ENCODE measurements around the gene QRFP. TPM values are rescaled to one million over a fixed set of nuclear protein-coding genes. Genes with fewer than 3 reads are reported as not detected.

QRFP gene
- total and polyA plus RNA-seq, 9 donors: not detected

GRCh38 chr9:130874783-130875182, 21.8 kb downstream of the QRFP start:
- Histone ChIP-seq H3K4me3 (no peak overlapping the region), H3K9me3 (no peaks in the 10 kb centered on the region), H3K27ac (no peak overlapping the region), H3K36me3 (no peaks in the 10 kb centered on the region), H3K27me3 (no peaks in the 10 kb centered on the region), H3K4me1 (ENCODE audit: insufficient read depth) (peaks cover 10% of the 10 kb centered on the region)
- WGBS, 3 donors: 86 to 94% (median 88%) methylated on average over 5 of the region's 5 CpGs
- DNase-seq: no peak
- TF ChIP-seq EP300 (IDR thresholded peaks at IDR 0.05) (no peak), POLR2A (IDR thresholded peaks at IDR 0.05) (no peak), CTCF (IDR thresholded peaks at IDR 0.05) (no peak)
- intact Hi-C loops (cut with DNase I): loop anchor here in 3 of 4 donors (5.0 to 10.0 kb wide), 2 partner anchors 60 to 63 kb away; partner anchors contain the start of gene FIBCD1 (in 3 of the 3)

GRCh38 chr9:130873966-130874365, 22.6 kb downstream of the QRFP start:
- Histone ChIP-seq H3K27ac (no peak overlapping the region), H3K4me1 (ENCODE audit: insufficient read depth) (peaks cover 10% of the 10 kb centered on the region), H3K36me3 (no peaks in the 10 kb centered on the region), H3K9me3 (no peaks in the 10 kb centered on the region), H3K4me3 (no peak overlapping the region), H3K27me3 (no peaks in the 10 kb centered on the region)
- WGBS, 3 donors: 82 to 86% (median 83%) methylated on average over 8 of the region's 8 CpGs
- intact Hi-C loops (cut with DNase I): loop anchor here in 3 of 4 donors (5.0 to 10.0 kb wide), 2 partner anchors 61 to 63 kb away; partner anchors contain the start of gene FIBCD1 (in 3 of the 3)
- TF ChIP-seq EP300 (IDR thresholded peaks at IDR 0.05): no peak
- TF ChIP-seq POLR2A (IDR thresholded peaks at IDR 0.05): no peak
- no peak for TF ChIP-seq CTCF (IDR thresholded peaks at IDR 0.05)
- peak in 1 of 5 donors; percentile 1 for DNase-seq

- H3K4me1 ChIP-seq (ENCODE audit: insufficient read depth): peaks cover 10% of the 10 kb centered on the region
- peak in 1 of 5 donors; percentile 44 for DNase-seq
- TF ChIP-seq EP300 (IDR thresholded peaks at IDR 0.05) (no peak), CTCF (IDR thresholded peaks at IDR 0.05) (no peak), POLR2A (IDR thresholded peaks at IDR 0.05) (no peak)
- H3K36me3 ChIP-seq: no peaks in the 10 kb centered on the region
- WGBS, 3 donors: 73 to 80% (median 79%) methylated on average over 15 of the region's 15 CpGs
- no peak overlapping the region for H3K4me3 ChIP-seq
- no peaks in the 10 kb centered on the region for H3K9me3 ChIP-seq
- intact Hi-C loops (cut with DNase I): loop anchor here in 3 of 4 donors (5.0 to 10.0 kb wide), 2 partner anchors 62 to 64 kb away; partner anchors contain the start of gene FIBCD1 (in 3 of the 3)
- no peaks in the 10 kb centered on the region for H3K27me3 ChIP-seq
- no peak overlapping the region for H3K27ac ChIP-seq
These were observed 23.6 kb downstream of the QRFP start for GRCh38 chr9:130872912-130873503.

GRCh38 chr9:130872508-130872907, 24.1 kb downstream of the QRFP start:
- TF ChIP-seq POLR2A (IDR thresholded peaks at IDR 0.05) (no peak), EP300 (IDR thresholded peaks at IDR 0.05) (no peak), CTCF (IDR thresholded peaks at IDR 0.05) (no peak)
- H3K27ac ChIP-seq: no peak overlapping the region
- H3K4me1 ChIP-seq (ENCODE audit: insufficient read depth): peaks cover 10% of the 10 kb centered on the region

More at GRCh38 chr9:130872508-130872907, 24.1 kb downstream of the QRFP start:
- Histone ChIP-seq H3K27me3 (no peaks in the 10 kb centered on the region), H3K36me3 (no peaks in the 10 kb centered on the region), H3K4me3 (no peak overlapping the region), H3K9me3 (no peaks in the 10 kb centered on the region)
- WGBS, 3 donors: 71 to 80% (median 75%) methylated on average over 9 of the region's 9 CpGs
- intact Hi-C loops (cut with DNase I): loop anchor here in 3 of 4 donors (5.0 to 10.0 kb wide), 2 partner anchors 62 to 65 kb away; partner anchors contain the start of gene FIBCD1 (in 3 of the 3)
- no peak for DNase-seq

Data from ovary (tissue), 9 donors.